HG02884 (cell line): Measurements from ENCODE around the gene ZNHIT3.

Experiments
- ATAC-seq: cut with Tn5 transposase; IDR thresholded peaks from one replicate; pipeline ENCODE4 v1.9.1; 2021; ENCODE audit warnings: mild to moderate bottlenecking, moderate library complexity; ENCODE audit not compliant: unreplicated experiment

Gene ZNHIT3

GRCh38 chr17:36545077-36545464 lies 58.6 kb downstream of the ZNHIT3 start:
- ATAC-seq: no peak
